ENCODE measurements around the gene SBF2.

DNA sequence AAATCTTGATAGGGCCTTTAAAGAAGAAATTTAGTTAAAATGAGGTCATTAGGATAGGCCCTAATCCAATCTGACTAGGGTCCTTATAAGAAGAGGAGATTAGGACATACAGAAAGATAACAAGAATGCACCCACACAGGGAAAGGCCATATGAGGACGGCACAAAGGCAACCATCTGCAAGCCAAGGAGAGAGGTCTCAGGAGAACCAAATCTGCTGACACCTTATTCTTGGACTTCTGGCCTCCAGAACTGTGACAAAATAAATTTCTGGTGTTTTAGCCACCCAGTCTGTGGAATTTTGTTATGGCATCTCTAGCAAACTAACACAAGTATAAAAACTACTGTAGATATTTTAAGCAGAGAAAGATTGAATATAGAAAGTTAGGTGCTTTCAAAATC is 39.5 kb upstream of the SBF2 start:
- TF ChIP-seq, protein P1, sequence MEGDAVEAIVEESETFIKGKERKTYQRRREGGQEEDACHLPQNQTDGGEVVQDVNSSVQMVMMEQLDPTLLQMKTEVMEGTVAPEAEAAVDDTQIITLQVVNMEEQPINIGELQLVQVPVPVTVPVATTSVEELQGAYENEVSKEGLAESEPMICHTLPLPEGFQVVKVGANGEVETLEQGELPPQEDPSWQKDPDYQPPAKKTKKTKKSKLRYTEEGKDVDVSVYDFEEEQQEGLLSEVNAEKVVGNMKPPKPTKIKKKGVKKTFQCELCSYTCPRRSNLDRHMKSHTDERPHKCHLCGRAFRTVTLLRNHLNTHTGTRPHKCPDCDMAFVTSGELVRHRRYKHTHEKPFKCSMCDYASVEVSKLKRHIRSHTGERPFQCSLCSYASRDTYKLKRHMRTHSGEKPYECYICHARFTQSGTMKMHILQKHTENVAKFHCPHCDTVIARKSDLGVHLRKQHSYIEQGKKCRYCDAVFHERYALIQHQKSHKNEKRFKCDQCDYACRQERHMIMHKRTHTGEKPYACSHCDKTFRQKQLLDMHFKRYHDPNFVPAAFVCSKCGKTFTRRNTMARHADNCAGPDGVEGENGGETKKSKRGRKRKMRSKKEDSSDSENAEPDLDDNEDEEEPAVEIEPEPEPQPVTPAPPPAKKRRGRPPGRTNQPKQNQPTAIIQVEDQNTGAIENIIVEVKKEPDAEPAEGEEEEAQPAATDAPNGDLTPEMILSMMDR (optimal IDR thresholded peaks at IDR 0.05 in 1 of 3, IDR thresholded peaks at IDR 0.05 in 1 of 3, conservative IDR thresholded peaks at IDR 0.05 in 1 of 3; ENCODE audit: extremely low read depth in 1 of 3, insufficient read depth in 2 of 3, low read length in 3 of 3) = no peak
- TF ChIP-seq EZH2 (IDR thresholded peaks at IDR 0.05; ENCODE audit: low read length) = no peak

All from keratinocyte (primary cell).